Measurements from ENCODE around the gene SMOC2.

- TF ChIP-seq, protein P1, sequence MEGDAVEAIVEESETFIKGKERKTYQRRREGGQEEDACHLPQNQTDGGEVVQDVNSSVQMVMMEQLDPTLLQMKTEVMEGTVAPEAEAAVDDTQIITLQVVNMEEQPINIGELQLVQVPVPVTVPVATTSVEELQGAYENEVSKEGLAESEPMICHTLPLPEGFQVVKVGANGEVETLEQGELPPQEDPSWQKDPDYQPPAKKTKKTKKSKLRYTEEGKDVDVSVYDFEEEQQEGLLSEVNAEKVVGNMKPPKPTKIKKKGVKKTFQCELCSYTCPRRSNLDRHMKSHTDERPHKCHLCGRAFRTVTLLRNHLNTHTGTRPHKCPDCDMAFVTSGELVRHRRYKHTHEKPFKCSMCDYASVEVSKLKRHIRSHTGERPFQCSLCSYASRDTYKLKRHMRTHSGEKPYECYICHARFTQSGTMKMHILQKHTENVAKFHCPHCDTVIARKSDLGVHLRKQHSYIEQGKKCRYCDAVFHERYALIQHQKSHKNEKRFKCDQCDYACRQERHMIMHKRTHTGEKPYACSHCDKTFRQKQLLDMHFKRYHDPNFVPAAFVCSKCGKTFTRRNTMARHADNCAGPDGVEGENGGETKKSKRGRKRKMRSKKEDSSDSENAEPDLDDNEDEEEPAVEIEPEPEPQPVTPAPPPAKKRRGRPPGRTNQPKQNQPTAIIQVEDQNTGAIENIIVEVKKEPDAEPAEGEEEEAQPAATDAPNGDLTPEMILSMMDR (IDR thresholded peaks at IDR 0.05) = no peak
- no peak for TF ChIP-seq POLR2A (IDR thresholded peaks at IDR 0.05)
Observed at GRCh38 chr6:168515376-168515775, 74.4 kb downstream of the SMOC2 start.

Data from Peyer's patch (tissue), 4 donors.